OCI-LY1 (cell line): ENCODE results near the gene RPGRIP1.

ENCODE experiments used
- H2AFZ ChIP-seq: fragments of 200-600 bp; sonication (generic), shearing (Covaris generic); 2 replicates; pipeline ENCODE4 v1.6.0; 2014; ENCODE audit warnings: antibody characterized with exemption, mild to moderate bottlenecking, low read length
- H3F3A ChIP-seq: fragments of 200-600 bp; sonication (generic), shearing (Covaris generic); 2 replicates; pipeline ENCODE4 v1.6.0; 2014; ENCODE audit warnings: mild to moderate bottlenecking, antibody characterized with exemption, low read length, moderate library complexity; ENCODE audit not compliant: insufficient read depth
- H3K27ac ChIP-seq: fragments of 200-600 bp; sonication (generic); 2 replicates; pipeline ENCODE4 v1.5.1; 2014; ENCODE audit warnings: low read length, mixed run types, mild to moderate bottlenecking, low read depth; ENCODE audit not compliant: poor library complexity, severe bottlenecking
- H3K27me3 ChIP-seq: fragments of 200-600 bp; sonication (generic); 2 replicates; pipeline ENCODE4 v1.6.0; 2014; ENCODE audit warnings: antibody characterized with exemption, mild to moderate bottlenecking, low read length, moderate library complexity; ENCODE audit not compliant: insufficient read depth
- H3K36me3 ChIP-seq: fragments of 200-600 bp; sonication (generic); 2 replicates; pipeline ENCODE4 v1.6.1; 2014; ENCODE audit warnings: mild to moderate bottlenecking, antibody characterized with exemption, low read length, moderate library complexity, mixed read lengths; ENCODE audit not compliant: insufficient read depth
- H3K4me1 ChIP-seq: fragments of 200-600 bp; sonication (generic); 2 replicates; pipeline ENCODE4 v1.5.1; 2014; ENCODE audit warnings: mild to moderate bottlenecking, low read length, moderate library complexity; ENCODE audit not compliant: insufficient read depth, severe bottlenecking
- H3K4me2 ChIP-seq: fragments of 200-600 bp; sonication (generic), shearing (Covaris generic); 2 replicates; pipeline ENCODE4 v1.6.1; 2014; ENCODE audit warnings: low read length
- H3K4me3 ChIP-seq: fragments of 200-600 bp; sonication (generic); 2 replicates; pipeline ENCODE4 v1.5.1; 2014; ENCODE audit warnings: low read length, low read depth, mild to moderate bottlenecking, mixed read lengths; ENCODE audit not compliant: poor library complexity, severe bottlenecking
- H3K79me2 ChIP-seq: fragments of 200-600 bp; shearing (Covaris generic); 2 replicates; pipeline ENCODE4 v1.6.1; 2016; ENCODE audit warnings: mixed run types, low read length, mixed read lengths; ENCODE audit not compliant: insufficient read depth
- H3K9ac ChIP-seq: fragments of 200-600 bp; sonication (generic), shearing (Covaris generic); 2 replicates; pipeline ENCODE4 v1.6.1; 2014; ENCODE audit warnings: mild to moderate bottlenecking, low read length, mixed read lengths
- H3K9me2 ChIP-seq: fragments of 200-600 bp; sonication (generic), shearing (Covaris generic); 2 replicates; pipeline ENCODE4 v1.6.1; 2014; ENCODE audit warnings: low read depth, mild to moderate bottlenecking, low read length, mixed read lengths
- H3K9me3 ChIP-seq: fragments of 200-600 bp; shearing (Covaris generic); 2 replicates; pipeline ENCODE4 v1.6.1; 2014; ENCODE audit warnings: low read length, mixed read lengths
- H4K20me1 ChIP-seq: fragments of 200-600 bp; sonication (generic), shearing (Covaris generic); 2 replicates; pipeline ENCODE4 v1.6.0; 2016; ENCODE audit warnings: mild to moderate bottlenecking, low read length; ENCODE audit not compliant: insufficient read depth
- CTCF ChIP-seq: fragments of 200-600 bp; sonication (generic), shearing (Covaris generic); IDR thresholded peaks from 2 replicates; pipeline ENCODE4 v1.5.1; 2017; ENCODE audit warnings: mild to moderate bottlenecking, antibody characterized with exemption, low read length, moderate library complexity, mixed read lengths
- EZH2 ChIP-seq: fragments of 200-600 bp; sonication (generic), shearing (Covaris generic); IDR thresholded peaks from 2 replicates; pipeline ENCODE4 v1.8.0; 2017; ENCODE audit warnings: borderline replicate concordance, mixed run types, mild to moderate bottlenecking, antibody characterized with exemption, low read length, moderate library complexity, mixed read lengths

The RPGRIP1 gene

GRCh38 chr14:21258889-21259787 is 20.7 kb upstream of the RPGRIP1 start:
- H3K4me1 ChIP-seq, result peaks cover 9% of the 10 kb centered on the region
- peaks cover 7% of the 10 kb centered on the region; the same call in 1 of the 2 replicates for H3F3A ChIP-seq
- H3K9me3 ChIP-seq, result no peaks in the 10 kb centered on the region
- no peak for TF ChIP-seq CTCF
- no peak for TF ChIP-seq EZH2
- no peak overlapping the region for H2AFZ ChIP-seq
- no peaks in the 10 kb centered on the region for H3K27me3 ChIP-seq
- H3K4me2 ChIP-seq, result no peak overlapping the region
- no peak overlapping the region for H3K27ac ChIP-seq
- no peaks in the 10 kb centered on the region for H3K9me2 ChIP-seq
- no peak overlapping the region for H3K9ac ChIP-seq
- H3K36me3 ChIP-seq, result peaks cover 94% of the 10 kb centered on the region
- no peak overlapping the region for H3K4me3 ChIP-seq
- peaks cover 17% of the 10 kb centered on the region; the same call in 1 of the 2 replicates for H4K20me1 ChIP-seq
- peaks cover 99% of the 10 kb centered on the region for H3K79me2 ChIP-seq

DNA sequence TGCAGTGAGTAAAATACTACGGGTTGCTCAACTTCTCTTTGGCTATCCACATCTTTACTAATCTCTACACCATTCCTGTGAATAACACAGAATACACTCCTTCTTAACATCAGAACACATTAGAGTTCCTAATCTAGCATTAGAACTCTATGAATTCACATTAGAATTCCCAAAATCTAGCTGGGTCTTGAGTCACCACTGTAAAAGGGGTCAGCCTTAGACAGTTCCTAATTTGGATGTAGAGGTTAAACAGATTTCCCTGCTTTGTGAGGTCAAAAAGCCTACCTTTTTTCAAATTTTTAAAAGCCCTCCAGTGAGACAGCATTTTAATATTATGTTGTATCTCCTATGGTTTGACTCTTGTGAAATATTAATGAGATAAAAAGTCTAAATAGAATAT is 18.1 kb upstream of the RPGRIP1 start:
- Histone ChIP-seq H4K20me1 (peaks cover 9% of the 10 kb centered on the region; the same call in 1 of the 2 replicates), H3K9ac (no peak overlapping the region), H3K27ac (no peak overlapping the region), H2AFZ (no peak overlapping the region), H3K36me3 (peaks cover 94% of the 10 kb centered on the region), H3K4me1 (peaks cover 36% of the 10 kb centered on the region), H3F3A (0 out of 2 replicates have a peak, but pooled peaks cover 10% of the 10 kb centered on the region), H3K9me2 (no peaks in the 10 kb centered on the region), H3K79me2 (peaks cover 99% of the 10 kb centered on the region), H3K4me3 (no peak overlapping the region), H3K9me3 (no peaks in the 10 kb centered on the region), H3K27me3 (no peaks in the 10 kb centered on the region), H3K4me2 (no peak overlapping the region; the same call in 1 of the 2 replicates)
- TF ChIP-seq EZH2, result no peak
- no peak for TF ChIP-seq CTCF

GRCh38 chr14:21262410-21262809 is 17.5 kb upstream of the RPGRIP1 start:
- no peaks in the 10 kb centered on the region for H3K27me3 ChIP-seq
- H3K4me3 ChIP-seq, result no peak overlapping the region
- no peak overlapping the region for H3K4me2 ChIP-seq
- no peaks in the 10 kb centered on the region for H3K9me3 ChIP-seq
- peaks cover 42% of the 10 kb centered on the region for H3K4me1 ChIP-seq
- no peak overlapping the region for H3K9ac ChIP-seq
- no peak overlapping the region for H2AFZ ChIP-seq
- no peaks in the 10 kb centered on the region for H3K9me2 ChIP-seq
- H3K27ac ChIP-seq, result no peak overlapping the region
- H3F3A ChIP-seq, result 0 out of 2 replicates have a peak, but pooled peaks cover 10% of the 10 kb centered on the region
- peaks cover 7% of the 10 kb centered on the region; the same call in 1 of the 2 replicates for H4K20me1 ChIP-seq
- TF ChIP-seq CTCF (no peak), EZH2 (no peak)
- H3K79me2 ChIP-seq, result peaks cover 99% of the 10 kb centered on the region
- H3K36me3 ChIP-seq, result peaks cover 94% of the 10 kb centered on the region
